Transverse colon (tissue), 4 donors: ENCODE results near the gene POLD2. TPM values are rescaled to one million over a fixed set of nuclear protein-coding genes. Genes with fewer than 3 reads are reported as not detected.

Experiments used
- DNase-seq: peaks from one replicate; pipeline ENCODE4 v3.0.0-alpha.2; 2019
- H3K27ac ChIP-seq, 4 donors: fragments of 200-600 bp; sonication (generic); 2 replicates each; pipeline ENCODE4 v1.5.1; 2016 to 2018; ENCODE audit warnings: inconsistent platforms in 4 of 4
- H3K27me3 ChIP-seq: fragments of 200-600 bp; sonication (generic); 2 replicates; pipeline ENCODE4 v1.5.1; 2017; ENCODE audit warnings: inconsistent platforms
- H3K36me3 ChIP-seq, 4 donors: fragments of 200-600 bp; sonication (generic); 2 replicates each; pipeline ENCODE4 v1.5.1; 2017 to 2019; ENCODE audit warnings: inconsistent platforms in 4 of 4
- H3K4me1 ChIP-seq, 4 donors: fragments of 200-600 bp; sonication (generic); 2 replicates each; pipeline ENCODE4 v1.5.1; 2017 to 2020; ENCODE audit warnings: inconsistent platforms in 4 of 4
- H3K4me3 ChIP-seq, 4 donors: fragments of 200-600 bp; sonication (generic); 1 replicate in 1 of 4; 2 replicates in 3 of 4; pipeline versions ENCODE4 v1.5.1 to v1.6.1; 2017 to 2019; ENCODE audit warnings: inconsistent platforms in 4 of 4
- H3K9me3 ChIP-seq, 2 donors: fragments of 200-600 bp; sonication (generic); 2 replicates each; pipeline ENCODE4 v1.5.1; 2017 to 2019; ENCODE audit warnings: inconsistent platforms in 2 of 2
- CTCF ChIP-seq, 5 experiments: fragments of 200-600 bp in 3 of 5; fragments of 450-650 bp in 2 of 5; sonication (generic) in 3 of 5; IDR thresholded peaks; 1 replicate in 2 of 5; 2 replicates in 3 of 5; pipeline ENCODE4 v1.5.1; 2016 to 2017; ENCODE audit warnings: antibody characterized with exemption in 5 of 5, inconsistent platforms in 3 of 5, mild to moderate bottlenecking in 2 of 5, moderate library complexity in 1 of 5
- EP300 ChIP-seq: sonication (generic); formaldehyde crosslinking; IDR thresholded peaks from one replicate; pipeline ENCODE4 v1.6.1; 2017; ENCODE audit warnings: antibody characterized with exemption, low read depth
- POLR2A ChIP-seq: fragments of 450-650 bp; IDR thresholded peaks from one replicate; pipeline ENCODE4 v1.6.1; 2016; ENCODE audit warnings: antibody characterized with exemption, mild to moderate bottlenecking, moderate library complexity
- POLR2AphosphoS5 ChIP-seq, 3 donors: sonication (generic); formaldehyde crosslinking; IDR thresholded peaks; one replicate each; pipeline ENCODE4 v1.6.1; 2016; ENCODE audit warnings: antibody characterized with exemption in 3 of 3
- WGBS, 2 donors: methylation state at CpG; one replicate each; pipeline ENCODE4 v1.1.5; 2018; ENCODE audit warnings: low coverage in 1 of 2; 5-methylcytosine and 5-hydroxymethylcytosine counted together
- in situ Hi-C, 4 donors: fragments of 200-750 bp; cut with MboI; loops; one replicate each; pipeline versions ENCODE4 v1.15.0 to v1.15.1; 2017; ENCODE audit warnings: low sequenced_read_pairs in 3 of 4, low pct_ligation_motif_present in 1 of 4, low pct_unique_long_range_greater_than_20kb in 1 of 4
- intact Hi-C: fragments of 100-400 bp; cut with DNase I; formaldehyde crosslinking; loops from one replicate; pipeline ENCODE4 v1.15.1; 2023; ENCODE audit warnings: low total_unique reads
- total RNA-seq, 4 donors: library from RNA; depleted of rRNA; stranded (reverse); fragments of >200 nt; gene quantifications; one replicate each; pipeline ENCODE4 v1.1.0, GENCODE V29; 2016

The POLD2 gene
- total RNA-seq, 4 donors from 2014 or later: 20.1 to 32.7 (median 22.7) TPM

GRCh38 chr7:44161371-44161770 is 38.0 kb upstream of the POLD2 start:
- Histone ChIP-seq H3K9me3 (no peaks in the 10 kb centered on the region), H3K27me3 (no peaks in the 10 kb centered on the region), H3K27ac (no peak overlapping the region), H3K36me3 (no peaks in the 10 kb centered on the region), H3K4me1 (no peaks in the 10 kb centered on the region), H3K4me3 (no peak overlapping the region)
- intact Hi-C loops: no loop called here
- no peak for TF ChIP-seq EP300
- TF ChIP-seq POLR2AphosphoS5 (IDR thresholded peaks at IDR 0.05): no peak
- TF ChIP-seq POLR2A: no peak
- no peak for TF ChIP-seq CTCF (IDR thresholded peaks at IDR 0.05)
- WGBS, 2 donors: 100% methylated on average over 2 of the region's 2 CpGs; no CpG with 5 or more reads in 1 of the 2 donors
- DNase-seq: no peak
- in situ Hi-C loops: no loop called here

GRCh38 chr7:44159824-44160630 is 36.7 kb upstream of the POLD2 start:
- no peak for TF ChIP-seq EP300
- TF ChIP-seq POLR2A: no peak
- TF ChIP-seq CTCF (IDR thresholded peaks at IDR 0.05): no peak
- no peak for TF ChIP-seq POLR2AphosphoS5 (IDR thresholded peaks at IDR 0.05)
- Histone ChIP-seq H3K4me3 (no peak overlapping the region), H3K4me1 (no peaks in the 10 kb centered on the region), H3K27ac (no peak overlapping the region), H3K9me3 (no peaks in the 10 kb centered on the region), H3K36me3 (no peaks in the 10 kb centered on the region), H3K27me3 (no peaks in the 10 kb centered on the region)
- no peak for DNase-seq
- intact Hi-C loops (no loop called here), in situ Hi-C loops (no loop called here)
- WGBS, 2 donors: 89% methylated on average over 5 of the region's 5 CpGs; no CpG with 5 or more reads in 1 of the 2 donors

- in situ Hi-C loops: no loop called here
- Histone ChIP-seq H3K9me3 (no peaks in the 10 kb centered on the region), H3K27ac (no peak overlapping the region), H3K4me1 (no peaks in the 10 kb centered on the region), H3K36me3 (no peaks in the 10 kb centered on the region), H3K27me3 (no peaks in the 10 kb centered on the region), H3K4me3 (no peak overlapping the region)
- TF ChIP-seq POLR2A (no peak), EP300 (no peak), CTCF (IDR thresholded peaks at IDR 0.05) (no peak), POLR2AphosphoS5 (IDR thresholded peaks at IDR 0.05) (no peak)
- WGBS, 2 donors: 94% methylated on average over 12 of the region's 12 CpGs; no CpG with 5 or more reads in 1 of the 2 donors
- intact Hi-C loops: no loop called here
- DNase-seq: no peak
Observed at GRCh38 chr7:44158873-44159631, 35.7 kb upstream of the POLD2 start.

GRCh38 chr7:44158096-44158872 is 34.9 kb upstream of the POLD2 start:
- Histone ChIP-seq H3K27ac (no peak overlapping the region), H3K4me3 (no peak overlapping the region), H3K36me3 (no peaks in the 10 kb centered on the region), H3K27me3 (no peaks in the 10 kb centered on the region), H3K9me3 (no peaks in the 10 kb centered on the region), H3K4me1 (no peaks in the 10 kb centered on the region)
- no peak for DNase-seq
- TF ChIP-seq EP300 (no peak), POLR2AphosphoS5 (IDR thresholded peaks at IDR 0.05) (no peak), POLR2A (no peak), CTCF (IDR thresholded peaks at IDR 0.05) (no peak)
- intact Hi-C loops (no loop called here), in situ Hi-C loops (no loop called here)
- WGBS, 2 donors: 67 to 80% methylated on average over 1 to 9 of the region's 10 CpGs
